ENCODE measurements around the gene PKHD1.
"Not testable (repeated sequence)": the region's sequence is repeated elsewhere in the genome, so short reads cannot be mapped to it uniquely, and the experiment has no call there.

PKHD1 gene

GRCh38 chr6:51934098-51934497, 153.3 kb downstream of the PKHD1 start:
- no peak for FAIRE-seq
- TF ChIP-seq CTCF (IDR thresholded peaks at IDR 0.05; ENCODE audit: insufficient read depth, missing control alignments): peak; percentile 26
- DNase-seq (ENCODE audit: insufficient read length, low spot score): no peak

- FAIRE-seq (no peak), DNase-seq (ENCODE audit: insufficient read length, low spot score) (no peak)
- TF ChIP-seq CTCF (IDR thresholded peaks at IDR 0.05; ENCODE audit: insufficient read depth, missing control alignments): no peak
Observed at GRCh38 chr6:51932956-51933355, 154.5 kb downstream of the PKHD1 start.

GRCh38 chr6:51930602-51931001, 156.8 kb downstream of the PKHD1 start:
- FAIRE-seq: no peak

GRCh38 chr6:51929934-51930574, 157.4 kb downstream of the PKHD1 start:
- no peak for TF ChIP-seq CTCF (IDR thresholded peaks at IDR 0.05; ENCODE audit: insufficient read depth, missing control alignments)
- no peak for DNase-seq (ENCODE audit: insufficient read length, low spot score)
- no peak for FAIRE-seq

More at GRCh38 chr6:51930602-51931001, 156.8 kb downstream of the PKHD1 start:
- TF ChIP-seq CTCF (IDR thresholded peaks at IDR 0.05; ENCODE audit: insufficient read depth, missing control alignments): no peak
- DNase-seq (ENCODE audit: insufficient read length, low spot score): no peak

- TF ChIP-seq CTCF (IDR thresholded peaks at IDR 0.05; ENCODE audit: insufficient read depth, missing control alignments): no peak
- no peak for DNase-seq (ENCODE audit: insufficient read length, low spot score)
- FAIRE-seq: no peak
Observed at GRCh38 chr6:51928320-51928719, 159.1 kb downstream of the PKHD1 start.

- TF ChIP-seq CTCF (IDR thresholded peaks at IDR 0.05; ENCODE audit: insufficient read depth, missing control alignments): no peak
- DNase-seq (ENCODE audit: insufficient read length, low spot score) (no peak), FAIRE-seq (no peak)
Observed at GRCh38 chr6:51927450-51927849, 160.0 kb downstream of the PKHD1 start.

GRCh38 chr6:51926125-51926524, 161.3 kb downstream of the PKHD1 start:
- DNase-seq (ENCODE audit: insufficient read length, low spot score) (no peak), FAIRE-seq (no peak)
- no peak for TF ChIP-seq CTCF (IDR thresholded peaks at IDR 0.05; ENCODE audit: insufficient read depth, missing control alignments)

- FAIRE-seq; DNase-seq (ENCODE audit: insufficient read length, low spot score): not testable (repeated sequence)
Observed at GRCh38 chr6:51922479-51922878, 164.9 kb downstream of the PKHD1 start.

GRCh38 chr6:51918347-51918746, 169.1 kb downstream of the PKHD1 start:
- DNase-seq (ENCODE audit: insufficient read length, low spot score); FAIRE-seq: not testable (repeated sequence)
